ENCODE measurements around the gene C6orf62. TPM values are rescaled to one million over a fixed set of nuclear protein-coding genes. Genes with fewer than 3 reads are reported as not detected.
"Not testable (repeated sequence)": the region's sequence is repeated elsewhere in the genome, so short reads cannot be mapped to it uniquely, and the experiment has no call there.

Gene C6orf62
- total and polyA plus RNA-seq, 2 donors (not counting 1 experiment from before 2014, with no cell fraction given): 69.2 to 143 TPM

GRCh38 chr6:24734166-24734565 lies 15.2 kb upstream of the C6orf62 start:
- TF ChIP-seq EZH2 (IDR thresholded peaks at IDR 0.05; ENCODE audit: borderline replicate concordance, insufficient read depth, low read depth, low read length, poor library complexity, severe bottlenecking): no peak
- TF ChIP-seq, protein P1, sequence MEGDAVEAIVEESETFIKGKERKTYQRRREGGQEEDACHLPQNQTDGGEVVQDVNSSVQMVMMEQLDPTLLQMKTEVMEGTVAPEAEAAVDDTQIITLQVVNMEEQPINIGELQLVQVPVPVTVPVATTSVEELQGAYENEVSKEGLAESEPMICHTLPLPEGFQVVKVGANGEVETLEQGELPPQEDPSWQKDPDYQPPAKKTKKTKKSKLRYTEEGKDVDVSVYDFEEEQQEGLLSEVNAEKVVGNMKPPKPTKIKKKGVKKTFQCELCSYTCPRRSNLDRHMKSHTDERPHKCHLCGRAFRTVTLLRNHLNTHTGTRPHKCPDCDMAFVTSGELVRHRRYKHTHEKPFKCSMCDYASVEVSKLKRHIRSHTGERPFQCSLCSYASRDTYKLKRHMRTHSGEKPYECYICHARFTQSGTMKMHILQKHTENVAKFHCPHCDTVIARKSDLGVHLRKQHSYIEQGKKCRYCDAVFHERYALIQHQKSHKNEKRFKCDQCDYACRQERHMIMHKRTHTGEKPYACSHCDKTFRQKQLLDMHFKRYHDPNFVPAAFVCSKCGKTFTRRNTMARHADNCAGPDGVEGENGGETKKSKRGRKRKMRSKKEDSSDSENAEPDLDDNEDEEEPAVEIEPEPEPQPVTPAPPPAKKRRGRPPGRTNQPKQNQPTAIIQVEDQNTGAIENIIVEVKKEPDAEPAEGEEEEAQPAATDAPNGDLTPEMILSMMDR (IDR thresholded peaks at IDR 0.05): no peak
- no peaks in the 10 kb centered on the region for H3K36me3 ChIP-seq (replicated peaks in 1 of 2; ENCODE audit: control extremely low read depth in 1 of 2, control insufficient read depth in 1 of 2, extremely low read depth in 1 of 2, insufficient read depth in 2 of 2, low read length in 1 of 2)
- Mint-ChIP-seq H3K27ac (no peak overlapping the region), H3K27me3 (peaks cover 6% of the 10 kb centered on the region), H3K4me1 (peaks cover 2% of the 10 kb centered on the region), H3K4me3 (no peak overlapping the region), H3K9me3 (ENCODE audit: insufficient read depth) (peaks cover 7% of the 10 kb centered on the region)
- no peak overlapping the region for H3K4me3 ChIP-seq (ENCODE audit: control extremely low read depth in 1 of 5, extremely low read depth in 1 of 5, insufficient read depth in 1 of 5, low read depth in 2 of 5, low read length in 4 of 5)
- no peak overlapping the region for H3K4me2 ChIP-seq (replicated peaks; ENCODE audit: low read depth, low read length, poor library complexity, severe bottlenecking)
- H3K4me1 ChIP-seq (ENCODE audit: control insufficient read depth in 2 of 2, insufficient read depth in 2 of 2, low read length in 2 of 2): no peaks in the 10 kb centered on the region
- H3K9ac ChIP-seq (ENCODE audit: low read length): no peak overlapping the region
- no peak overlapping the region for H3K27ac ChIP-seq (ENCODE audit: low read length in 2 of 2)
- no peaks in the 10 kb centered on the region for H4K20me1 ChIP-seq (ENCODE audit: control insufficient read depth, insufficient read depth, low read length, poor library complexity, severe bottlenecking)
- 100% methylated on average over 1 of the region's 1 CpG for WGBS (ENCODE audit: insufficient coverage)
- no peak overlapping the region for H2AFZ ChIP-seq (ENCODE audit: insufficient read depth, low read depth, low read length, poor library complexity, severe bottlenecking)
- no peak for DNase-seq
- intact Hi-C loops (cut with micrococcal nuclease): no loop called here
- no peak for ATAC-seq (ENCODE audit: low read depth)
- ChIA-PET CTCF (no interaction called here), POLR2A (interaction anchor here (0.6 kb wide), 1 partner anchor 11 kb away, joined by 5 read pairs; no protein-coding TSS in a partner anchor)
- no peaks in the 10 kb centered on the region for H3K79me2 ChIP-seq (ENCODE audit: control insufficient read depth, insufficient read depth, low read length)
- no peaks in the 10 kb centered on the region for H3K27me3 ChIP-seq (replicated peaks in 1 of 4; ENCODE audit: control extremely low read depth in 1 of 4, control insufficient read depth in 3 of 4, insufficient read depth in 4 of 4, low read length in 3 of 4)
- peaks cover 0 to 22% (median 11%) of the 10 kb centered on the region in 3 donors for H3K9me3 ChIP-seq (ENCODE audit: control extremely low read depth in 1 of 3, control insufficient read depth in 2 of 3, insufficient read depth in 1 of 3, low read length in 2 of 3)

DNA sequence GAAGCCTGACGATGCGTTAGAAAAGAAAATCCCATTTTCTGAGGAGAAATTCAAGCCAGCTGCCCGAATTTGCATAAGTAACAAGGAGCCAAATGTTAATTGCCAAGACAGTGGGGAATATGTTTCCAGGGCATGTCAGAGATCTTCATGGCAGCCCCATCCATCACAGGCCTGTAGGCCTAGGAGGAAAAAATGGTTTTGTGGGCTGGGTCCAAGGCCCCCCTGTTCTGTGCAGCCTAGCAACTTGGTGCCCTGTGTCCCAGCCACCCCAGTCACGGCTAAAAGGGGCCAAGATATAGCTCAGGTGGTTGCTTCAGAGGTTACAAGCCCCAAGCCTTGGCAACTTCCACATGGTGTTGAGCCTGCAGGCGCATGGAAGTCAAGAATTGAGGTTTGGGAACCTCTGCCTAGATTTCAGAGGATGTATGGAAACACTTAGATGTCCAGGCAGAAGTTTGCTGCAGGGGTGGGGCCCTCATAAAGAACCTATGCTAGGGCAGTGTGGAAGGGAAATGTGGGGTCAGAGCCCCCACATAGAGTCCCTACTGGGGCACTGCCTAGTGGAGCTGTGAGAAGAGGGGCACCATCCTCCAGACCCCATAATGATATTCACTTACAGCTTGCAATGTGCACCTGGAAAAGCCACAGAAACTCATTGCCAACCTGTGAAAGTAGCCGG lies 12.6 kb upstream of the C6orf62 start:
- H3K4me3 Mint-ChIP-seq; DNase-seq; CTCF ChIA-PET; ATAC-seq (ENCODE audit: low read depth); H3K27me3 Mint-ChIP-seq; H3K4me3 ChIP-seq (ENCODE audit: control extremely low read depth in 1 of 5, extremely low read depth in 1 of 5, insufficient read depth in 1 of 5, low read depth in 2 of 5, low read length in 4 of 5); H3K9me3 Mint-ChIP-seq (ENCODE audit: insufficient read depth); H4K20me1 ChIP-seq (ENCODE audit: control insufficient read depth, insufficient read depth, low read length, poor library complexity, severe bottlenecking); H3K9ac ChIP-seq (ENCODE audit: low read length); H3K79me2 ChIP-seq (ENCODE audit: control insufficient read depth, insufficient read depth, low read length); intact Hi-C loops (cut with micrococcal nuclease); H3K36me3 ChIP-seq (replicated peaks in 1 of 2; ENCODE audit: control extremely low read depth in 1 of 2, control insufficient read depth in 1 of 2, extremely low read depth in 1 of 2, insufficient read depth in 2 of 2, low read length in 1 of 2); H3K4me2 ChIP-seq (replicated peaks; ENCODE audit: low read depth, low read length, poor library complexity, severe bottlenecking); H3K4me1 Mint-ChIP-seq; POLR2A ChIA-PET; H3K27me3 ChIP-seq (replicated peaks in 1 of 4; ENCODE audit: control extremely low read depth in 1 of 4, control insufficient read depth in 3 of 4, insufficient read depth in 4 of 4, low read length in 3 of 4); H3K27ac ChIP-seq (ENCODE audit: low read length in 2 of 2); H3K27ac Mint-ChIP-seq; H2AFZ ChIP-seq (ENCODE audit: insufficient read depth, low read depth, low read length, poor library complexity, severe bottlenecking); H3K4me1 ChIP-seq (ENCODE audit: control insufficient read depth in 2 of 2, insufficient read depth in 2 of 2, low read length in 2 of 2): not testable (repeated sequence)
- peaks cover 0 to 22% (median 11%) of the 10 kb centered on the region in 3 donors for H3K9me3 ChIP-seq (ENCODE audit: control extremely low read depth in 1 of 3, control insufficient read depth in 2 of 3, insufficient read depth in 1 of 3, low read length in 2 of 3)
- 93% methylated on average over 6 of the region's 6 CpGs for whole genome bisulfite sequencing (ENCODE audit: insufficient coverage)

- H3K9ac ChIP-seq (ENCODE audit: low read length); H3K4me3 ChIP-seq (ENCODE audit: control extremely low read depth in 1 of 5, extremely low read depth in 1 of 5, insufficient read depth in 1 of 5, low read depth in 2 of 5, low read length in 4 of 5); H3K79me2 ChIP-seq (ENCODE audit: control insufficient read depth, insufficient read depth, low read length); ATAC-seq (ENCODE audit: low read depth); CTCF ChIA-PET; H4K20me1 ChIP-seq (ENCODE audit: control insufficient read depth, insufficient read depth, low read length, poor library complexity, severe bottlenecking); H3K36me3 ChIP-seq (replicated peaks in 1 of 2; ENCODE audit: control extremely low read depth in 1 of 2, control insufficient read depth in 1 of 2, extremely low read depth in 1 of 2, insufficient read depth in 2 of 2, low read length in 1 of 2); H3K27ac ChIP-seq (ENCODE audit: low read length in 2 of 2); H3K27me3 Mint-ChIP-seq; H3K27me3 ChIP-seq (replicated peaks in 1 of 4; ENCODE audit: control extremely low read depth in 1 of 4, control insufficient read depth in 3 of 4, insufficient read depth in 4 of 4, low read length in 3 of 4); DNase-seq; H3K4me3 Mint-ChIP-seq; H3K4me1 ChIP-seq (ENCODE audit: control insufficient read depth in 2 of 2, insufficient read depth in 2 of 2, low read length in 2 of 2); H2AFZ ChIP-seq (ENCODE audit: insufficient read depth, low read depth, low read length, poor library complexity, severe bottlenecking); H3K4me2 ChIP-seq (replicated peaks; ENCODE audit: low read depth, low read length, poor library complexity, severe bottlenecking); POLR2A ChIA-PET; intact Hi-C loops (cut with micrococcal nuclease); H3K27ac Mint-ChIP-seq; H3K4me1 Mint-ChIP-seq; H3K9me3 Mint-ChIP-seq (ENCODE audit: insufficient read depth): not testable (repeated sequence)
- WGBS (ENCODE audit: insufficient coverage): 100% methylated on average over 3 of the region's 3 CpGs
- peaks cover 0 to 22% (median 11%) of the 10 kb centered on the region in 3 donors for H3K9me3 ChIP-seq (ENCODE audit: control extremely low read depth in 1 of 3, control insufficient read depth in 2 of 3, insufficient read depth in 1 of 3, low read length in 2 of 3)
These were observed 11.7 kb upstream of the C6orf62 start for GRCh38 chr6:24730653-24731052.
